NCI-H2196 (cell line): Measurements from ENCODE around the gene ZNF580.
A peak's percentile ranks its signal among the peaks of the same experiment; 100 is the strongest.

Experiments used
- DNase-seq: peaks from one replicate; lab custom pipeline; 2025; ENCODE audit not compliant: unreplicated experiment; lab: John Stamatoyannopoulos, UW

ZNF580 gene

DNA sequence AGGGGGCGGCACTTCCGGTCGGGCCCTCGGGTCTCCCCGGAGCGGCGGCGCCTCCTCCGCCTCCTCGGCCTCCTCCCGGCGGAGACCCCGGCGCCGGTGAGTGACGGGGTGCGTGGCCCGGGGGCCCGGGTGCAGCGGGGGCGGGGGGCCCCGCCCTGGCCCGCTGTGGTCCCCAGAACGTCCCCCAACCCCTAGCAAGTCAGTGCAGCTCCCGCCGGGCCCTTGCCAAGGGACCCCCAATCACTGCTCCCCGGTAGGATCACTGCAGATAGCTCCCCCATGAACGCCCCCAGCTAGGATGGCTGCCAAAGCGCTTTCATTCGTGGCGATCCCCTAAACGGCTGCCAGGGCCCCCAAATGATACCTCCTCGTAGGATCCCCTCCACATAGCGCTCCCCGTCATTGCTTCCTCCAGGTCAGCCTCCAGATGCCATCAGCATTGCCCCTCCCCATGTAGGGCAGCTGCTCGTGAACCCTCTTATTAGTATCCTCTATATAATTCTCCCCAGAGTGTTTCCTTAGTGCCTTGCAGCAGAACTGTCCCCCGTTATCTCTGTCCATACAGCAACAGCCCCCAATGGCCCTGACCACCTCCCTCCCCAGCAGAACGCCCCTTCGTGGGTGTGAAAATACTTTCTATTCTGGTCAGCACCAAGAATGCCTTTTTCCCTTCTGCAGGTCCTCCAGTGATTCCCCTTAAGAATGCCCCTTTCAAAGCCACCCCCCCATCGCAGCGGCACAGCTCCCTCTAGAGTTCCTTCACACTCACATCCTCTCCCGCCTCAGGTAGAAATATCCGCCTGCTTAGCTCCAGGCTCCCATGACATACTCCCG, 34.9 kb upstream of the ZNF580 start, which contains the start of gene ZNF865:
TSS of gene ZNF865 (plus strand) at position 11 of the 834 bp plus-strand sequence. CDS start 7,972 bp downstream, outside the sequence.
- DNase-seq, result peak; percentile 78

- no peak for DNase-seq
Observed at GRCh38 chr19:55606471-55606787, 34.4 kb upstream of the ZNF580 start.

DNA sequence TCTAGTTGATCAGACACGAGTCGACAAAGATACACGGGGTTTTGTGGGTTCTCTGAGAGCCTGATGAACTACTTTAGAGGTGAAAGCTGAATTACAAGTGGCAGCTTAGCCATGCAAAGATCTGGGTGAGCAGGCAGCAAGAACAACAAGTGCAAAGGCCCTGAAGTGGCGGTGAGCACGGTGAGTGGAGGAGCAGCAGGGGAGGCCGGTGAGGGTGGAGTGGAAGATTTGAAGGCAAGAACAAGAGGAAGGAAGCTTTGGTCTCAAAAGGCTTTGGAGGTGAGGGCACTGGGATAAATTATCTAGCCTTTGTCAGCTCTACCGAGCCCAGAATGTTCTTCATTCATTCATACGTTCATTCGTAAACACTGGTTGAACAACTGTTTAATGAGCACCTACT, 34.0 kb upstream of the ZNF580 start:
- DNase-seq, result no peak

DNA sequence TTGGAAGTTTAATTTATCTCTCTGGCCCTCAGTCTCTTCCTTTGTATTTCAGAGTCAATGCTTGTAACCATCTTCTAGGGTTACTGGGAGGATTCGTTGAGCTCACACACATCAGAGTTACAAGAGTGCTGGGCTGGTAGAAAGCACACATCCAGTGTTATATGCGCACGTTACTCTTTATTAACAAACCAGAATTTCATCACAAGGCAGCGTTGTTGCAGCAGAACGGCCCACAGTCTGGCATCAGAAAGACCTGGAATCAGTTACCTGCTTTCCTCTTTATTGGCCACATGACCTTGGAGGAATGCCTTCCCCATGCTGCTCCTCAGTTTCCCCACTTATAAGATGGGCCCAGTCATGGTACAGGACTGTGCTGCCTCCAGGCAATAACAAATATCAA, 31.5 kb upstream of the ZNF580 start:
- DNase-seq, result no peak

DNA sequence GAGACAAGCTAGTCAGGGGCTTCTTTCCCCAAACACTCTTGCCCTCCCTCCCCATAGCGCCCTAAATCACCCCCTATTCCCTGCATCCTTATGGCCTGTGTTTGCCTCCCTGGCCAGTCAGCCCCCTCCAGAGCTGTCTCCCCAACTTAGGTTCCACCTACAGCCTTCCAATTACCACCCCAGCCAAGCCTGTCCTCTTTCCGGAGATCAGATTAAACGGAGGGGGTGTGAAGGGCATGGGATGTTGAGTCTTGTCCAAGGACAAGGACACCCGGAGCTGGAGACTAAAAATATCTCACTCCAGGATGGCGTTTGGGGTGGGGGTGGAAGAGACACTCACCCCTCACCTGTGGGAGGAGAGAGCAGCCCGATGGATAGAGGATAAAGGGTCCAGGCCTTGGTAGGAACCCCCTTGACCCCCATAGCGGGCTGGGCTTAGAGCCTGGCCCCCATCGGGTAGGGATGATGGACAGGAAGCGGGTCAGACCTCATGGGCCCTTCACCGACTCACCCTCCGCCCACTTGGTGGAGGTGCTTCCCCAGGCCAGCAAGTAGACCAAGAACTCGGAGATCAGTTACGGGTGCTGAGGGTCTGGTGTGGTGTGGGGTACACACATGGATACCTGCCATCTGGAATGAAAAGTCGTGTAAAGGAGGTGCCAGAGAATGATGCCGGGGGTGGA, 29.4 kb upstream of the ZNF580 start:
- DNase-seq, result no peak

- no peak for DNase-seq
Observed at GRCh38 chr19:55611983-55612645, 28.7 kb upstream of the ZNF580 start.

DNA sequence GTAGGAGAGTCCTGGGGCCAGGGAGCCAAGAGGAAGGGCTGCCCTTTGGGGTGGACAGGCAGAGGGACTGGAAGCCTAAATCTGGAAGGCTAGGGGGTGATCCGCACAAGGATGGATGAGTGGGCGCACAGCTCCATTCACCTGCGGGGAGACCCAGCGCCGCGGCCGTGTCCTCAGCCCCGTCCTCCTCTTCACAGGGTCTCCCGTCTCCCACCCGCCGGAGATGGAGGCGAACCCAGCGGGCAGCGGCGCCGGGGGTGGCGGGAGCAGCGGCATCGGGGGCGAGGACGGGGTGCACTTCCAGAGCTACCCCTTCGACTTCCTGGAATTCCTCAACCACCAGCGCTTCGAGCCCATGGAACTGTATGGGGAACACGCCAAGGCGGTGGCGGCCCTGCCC, 27.4 kb upstream of the ZNF580 start:
- no peak for DNase-seq

DNA sequence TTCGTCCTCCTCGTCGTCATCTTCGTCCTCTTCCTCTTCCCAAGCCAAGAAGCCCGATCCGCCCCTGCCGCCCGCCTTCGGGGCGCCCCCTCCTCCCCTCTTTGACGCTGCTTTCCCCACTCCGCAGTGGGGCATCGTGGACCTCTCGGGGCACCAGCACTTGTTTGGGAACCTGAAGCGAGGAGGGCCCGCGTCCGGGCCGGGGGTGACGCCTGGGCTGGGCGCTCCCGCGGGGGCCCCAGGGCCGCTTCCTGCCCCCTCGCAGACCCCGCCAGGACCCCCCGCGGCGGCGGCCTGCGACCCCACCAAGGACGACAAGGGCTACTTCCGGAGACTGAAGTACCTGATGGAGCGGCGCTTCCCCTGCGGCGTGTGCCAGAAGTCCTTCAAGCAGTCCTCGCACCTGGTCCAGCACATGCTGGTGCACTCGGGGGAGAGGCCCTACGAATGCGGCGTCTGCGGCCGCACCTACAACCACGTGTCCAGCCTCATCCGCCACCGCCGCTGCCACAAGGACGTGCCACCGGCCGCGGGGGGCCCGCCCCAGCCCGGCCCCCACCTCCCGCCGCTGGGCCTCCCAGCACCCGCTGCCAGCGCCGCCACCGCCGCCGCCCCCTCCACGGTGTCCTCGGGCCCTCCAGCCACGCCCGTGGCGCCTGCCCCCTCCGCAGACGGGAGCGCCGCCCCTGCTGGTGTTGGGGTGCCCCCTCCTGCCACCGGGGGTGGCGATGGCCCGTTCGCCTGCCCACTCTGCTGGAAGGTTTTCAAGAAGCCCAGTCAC, 26.7 kb upstream of the ZNF580 start:
- no peak for DNase-seq

DNA sequence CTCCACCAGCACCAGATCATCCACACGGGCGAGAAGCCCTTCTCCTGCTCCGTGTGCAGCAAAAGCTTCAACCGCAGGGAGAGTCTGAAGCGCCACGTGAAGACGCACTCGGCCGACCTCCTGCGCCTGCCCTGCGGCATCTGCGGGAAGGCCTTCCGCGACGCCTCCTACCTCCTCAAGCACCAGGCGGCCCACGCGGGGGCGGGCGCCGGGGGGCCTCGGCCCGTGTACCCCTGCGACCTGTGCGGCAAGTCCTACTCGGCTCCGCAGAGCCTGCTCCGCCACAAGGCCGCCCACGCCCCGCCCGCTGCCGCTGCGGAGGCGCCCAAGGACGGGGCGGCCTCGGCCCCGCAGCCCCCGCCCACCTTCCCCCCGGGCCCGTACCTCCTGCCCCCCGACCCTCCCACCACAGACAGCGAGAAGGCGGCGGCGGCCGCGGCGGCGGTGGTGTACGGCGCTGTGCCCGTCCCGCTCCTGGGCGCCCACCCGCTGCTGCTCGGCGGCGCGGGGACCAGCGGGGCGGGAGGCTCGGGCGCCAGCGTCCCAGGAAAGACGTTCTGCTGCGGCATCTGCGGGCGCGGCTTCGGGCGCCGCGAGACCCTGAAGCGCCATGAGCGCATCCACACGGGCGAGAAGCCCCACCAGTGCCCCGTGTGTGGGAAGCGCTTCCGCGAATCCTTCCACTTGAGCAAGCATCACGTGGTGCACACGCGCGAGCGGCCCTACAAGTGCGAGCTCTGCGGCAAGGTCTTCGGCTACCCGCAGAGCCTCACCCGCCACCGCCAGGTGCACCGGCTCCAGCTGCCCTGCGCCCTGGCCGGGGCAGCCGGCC, 25.9 kb upstream of the ZNF580 start:
- no peak for DNase-seq

DNA sequence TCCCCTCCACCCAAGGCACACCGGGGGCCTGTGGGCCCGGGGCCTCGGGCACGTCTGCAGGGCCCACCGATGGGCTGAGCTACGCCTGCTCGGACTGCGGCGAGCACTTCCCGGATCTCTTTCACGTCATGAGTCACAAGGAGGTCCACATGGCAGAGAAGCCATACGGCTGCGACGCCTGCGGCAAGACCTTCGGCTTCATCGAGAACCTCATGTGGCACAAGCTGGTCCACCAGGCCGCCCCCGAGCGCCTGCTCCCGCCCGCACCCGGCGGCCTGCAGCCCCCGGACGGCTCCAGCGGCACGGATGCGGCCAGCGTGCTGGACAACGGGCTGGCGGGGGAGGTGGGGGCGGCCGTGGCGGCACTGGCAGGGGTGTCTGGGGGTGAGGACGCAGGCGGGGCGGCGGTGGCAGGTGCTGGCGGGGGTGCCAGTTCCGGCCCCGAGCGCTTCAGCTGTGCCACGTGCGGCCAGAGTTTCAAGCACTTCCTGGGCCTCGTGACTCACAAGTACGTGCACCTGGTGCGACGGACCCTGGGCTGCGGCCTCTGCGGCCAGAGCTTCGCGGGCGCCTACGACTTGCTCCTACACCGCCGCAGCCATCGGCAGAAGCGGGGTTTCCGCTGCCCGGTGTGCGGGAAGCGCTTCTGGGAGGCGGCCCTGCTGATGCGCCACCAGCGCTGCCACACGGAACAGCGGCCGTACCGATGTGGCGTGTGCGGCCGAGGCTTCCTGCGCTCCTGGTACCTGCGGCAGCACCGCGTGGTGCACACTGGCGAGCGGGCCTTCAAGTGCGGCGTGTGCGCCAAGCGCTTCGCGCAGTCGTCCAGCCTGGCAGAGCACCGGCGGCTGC, 25.0 kb upstream of the ZNF580 start:
- no peak for DNase-seq

GRCh38 chr19:55616395-55616875, 24.4 kb upstream of the ZNF580 start:
- no peak for DNase-seq

DNA sequence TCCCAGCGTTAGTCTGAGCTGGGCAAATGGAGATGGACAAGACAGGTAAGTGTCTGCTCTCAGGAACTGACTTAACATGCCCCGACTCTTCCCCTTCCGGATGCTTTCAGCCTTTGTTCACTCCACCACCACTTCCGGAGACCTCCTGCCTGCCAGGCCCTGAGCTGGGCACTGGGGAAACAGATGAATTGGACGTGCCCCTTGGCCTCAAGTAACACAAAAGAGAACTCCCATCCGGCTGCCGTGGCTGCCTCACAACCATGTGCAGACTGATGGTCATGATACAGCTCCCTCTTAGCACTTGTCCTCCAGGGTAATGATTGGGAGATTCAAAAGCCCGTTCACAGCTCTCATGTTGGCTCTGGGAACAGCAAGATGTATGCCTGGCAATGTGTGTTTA, 23.4 kb upstream of the ZNF580 start:
- no peak for DNase-seq

DNA sequence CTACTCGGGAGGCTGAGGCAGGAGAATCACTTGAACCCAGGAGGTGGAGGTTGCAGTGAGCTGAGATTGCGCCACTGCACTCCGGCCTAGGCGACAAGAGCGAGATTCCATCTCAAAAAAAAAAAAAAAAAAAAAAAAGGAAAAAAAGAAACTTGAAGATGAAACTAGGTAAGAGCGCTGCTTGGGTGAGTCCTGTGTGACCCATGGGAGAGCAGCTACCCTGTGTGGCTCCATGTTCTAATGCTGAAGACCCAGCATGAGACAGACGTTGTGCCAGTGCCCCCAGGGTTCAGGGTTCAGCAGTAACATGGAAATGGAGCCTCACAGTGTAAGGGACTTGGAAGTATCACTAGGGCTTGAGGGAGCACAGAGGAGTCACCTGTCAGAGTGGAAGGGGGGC, 22.4 kb upstream of the ZNF580 start:
- no peak for DNase-seq

DNA sequence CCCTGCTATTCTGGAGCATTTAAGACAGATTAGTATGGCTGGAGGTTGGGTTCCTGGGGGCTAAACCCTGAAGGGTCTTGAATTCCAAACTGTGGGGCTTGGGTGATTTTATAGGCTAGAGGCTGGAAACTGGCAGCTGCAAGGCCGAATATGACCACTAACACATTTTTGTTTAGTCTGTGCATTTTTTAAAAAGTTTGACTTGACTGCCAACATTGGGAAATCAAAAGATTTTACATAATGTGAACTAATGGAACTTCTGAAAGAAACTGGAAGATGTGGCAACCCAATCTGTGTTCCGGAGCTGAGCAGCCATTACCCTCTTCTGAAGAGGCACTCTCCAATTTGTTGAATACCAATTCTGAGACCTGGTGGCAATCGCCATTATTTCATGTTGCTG, 21.5 kb upstream of the ZNF580 start:
- DNase-seq, result no peak

DNA sequence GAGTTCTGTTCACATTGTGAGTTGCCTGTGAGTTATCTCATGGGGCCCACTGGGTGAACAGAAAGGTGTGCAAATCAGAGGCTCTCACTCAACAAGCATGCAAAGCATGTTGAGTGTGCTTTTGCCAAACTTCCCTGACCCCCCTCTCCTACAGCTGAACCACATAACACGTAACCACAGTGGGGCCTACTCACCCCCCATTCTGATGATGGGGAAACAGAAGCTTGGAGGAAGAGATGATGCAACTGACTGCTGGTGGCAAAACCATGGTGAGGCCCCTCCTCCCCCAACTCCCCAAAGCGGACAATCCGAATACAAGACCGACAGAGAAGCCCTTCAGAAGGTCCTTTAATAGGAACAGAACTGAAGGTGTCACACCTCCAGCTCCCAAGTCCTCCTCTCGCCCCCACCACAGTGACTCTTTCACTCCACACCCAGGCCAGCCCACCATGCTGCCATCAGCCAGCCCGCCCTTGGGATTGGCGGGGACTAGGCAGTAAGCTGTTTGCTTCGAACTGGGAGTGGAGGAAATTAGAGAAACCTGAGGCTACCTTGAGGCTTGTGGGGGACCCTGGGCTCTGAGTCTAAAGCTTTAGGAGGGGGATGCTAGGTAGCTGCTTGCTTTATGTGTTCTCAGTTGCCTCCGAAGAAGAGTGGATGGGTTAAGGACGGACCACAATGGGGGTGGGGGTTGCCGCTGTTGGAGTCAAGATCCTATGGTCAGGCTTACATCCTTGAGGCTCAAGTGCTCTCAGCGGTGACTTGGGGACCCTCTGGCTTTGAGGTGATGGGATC, 20.2 kb upstream of the ZNF580 start:
- DNase-seq, result no peak

DNA sequence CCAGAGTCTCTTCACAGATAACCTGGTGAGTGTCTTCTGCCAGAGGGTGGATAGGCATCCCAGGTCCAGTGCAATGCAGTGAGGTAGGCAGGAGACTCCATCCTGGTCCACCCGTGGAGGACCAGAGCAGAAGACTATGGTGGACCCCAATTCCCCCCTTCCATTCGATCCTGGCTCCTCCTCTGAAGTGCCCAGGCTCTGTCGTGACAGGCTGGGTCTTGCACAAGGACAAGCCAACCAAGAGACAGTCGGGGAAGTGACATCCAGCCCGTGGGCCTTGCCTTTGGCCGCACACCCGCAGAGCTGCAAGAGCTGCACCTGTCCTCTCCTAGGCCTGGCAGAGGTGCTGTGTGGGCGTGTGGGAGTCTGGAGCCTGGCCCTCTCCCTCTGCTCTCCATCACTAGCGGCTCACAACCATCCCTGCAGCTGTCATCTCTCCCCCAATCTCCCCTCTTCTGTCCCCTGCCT, 19.6 kb upstream of the ZNF580 start:
- DNase-seq, result no peak

DNA sequence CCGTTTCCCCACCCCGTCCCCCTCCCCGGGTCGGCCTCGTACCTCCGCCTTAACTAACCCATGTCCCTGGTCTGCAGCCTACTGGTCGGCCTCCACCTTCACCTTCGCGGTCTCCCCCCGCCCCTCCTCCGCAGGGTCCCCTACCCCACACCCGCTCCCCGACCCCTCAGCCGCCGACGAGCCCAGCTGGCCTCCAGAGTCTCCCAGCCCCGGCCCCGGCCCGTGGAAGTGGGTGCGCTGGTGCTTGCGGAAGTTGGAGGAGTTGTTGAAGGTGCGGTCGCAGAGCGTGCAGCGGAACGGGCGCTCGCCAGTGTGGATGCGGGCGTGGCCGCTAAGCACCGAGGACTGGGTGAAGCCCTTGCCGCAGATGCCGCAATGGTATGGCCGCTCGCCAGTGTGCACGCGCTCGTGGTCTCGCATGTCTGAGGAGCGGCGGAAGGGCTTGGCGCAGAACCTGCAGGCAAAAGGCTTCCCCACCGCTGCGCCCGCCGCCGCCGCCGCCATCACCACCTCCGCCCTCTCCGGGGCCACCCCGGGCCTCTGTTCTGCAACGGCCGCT, 19.1 kb upstream of the ZNF580 start:
- DNase-seq, result no peak
